ENCODE data around the gene DGKD.
"Not testable (repeated sequence)": the region's sequence is repeated elsewhere in the genome, so short reads cannot be mapped to it uniquely, and the experiment has no call there.

Gene DGKD

DNA sequence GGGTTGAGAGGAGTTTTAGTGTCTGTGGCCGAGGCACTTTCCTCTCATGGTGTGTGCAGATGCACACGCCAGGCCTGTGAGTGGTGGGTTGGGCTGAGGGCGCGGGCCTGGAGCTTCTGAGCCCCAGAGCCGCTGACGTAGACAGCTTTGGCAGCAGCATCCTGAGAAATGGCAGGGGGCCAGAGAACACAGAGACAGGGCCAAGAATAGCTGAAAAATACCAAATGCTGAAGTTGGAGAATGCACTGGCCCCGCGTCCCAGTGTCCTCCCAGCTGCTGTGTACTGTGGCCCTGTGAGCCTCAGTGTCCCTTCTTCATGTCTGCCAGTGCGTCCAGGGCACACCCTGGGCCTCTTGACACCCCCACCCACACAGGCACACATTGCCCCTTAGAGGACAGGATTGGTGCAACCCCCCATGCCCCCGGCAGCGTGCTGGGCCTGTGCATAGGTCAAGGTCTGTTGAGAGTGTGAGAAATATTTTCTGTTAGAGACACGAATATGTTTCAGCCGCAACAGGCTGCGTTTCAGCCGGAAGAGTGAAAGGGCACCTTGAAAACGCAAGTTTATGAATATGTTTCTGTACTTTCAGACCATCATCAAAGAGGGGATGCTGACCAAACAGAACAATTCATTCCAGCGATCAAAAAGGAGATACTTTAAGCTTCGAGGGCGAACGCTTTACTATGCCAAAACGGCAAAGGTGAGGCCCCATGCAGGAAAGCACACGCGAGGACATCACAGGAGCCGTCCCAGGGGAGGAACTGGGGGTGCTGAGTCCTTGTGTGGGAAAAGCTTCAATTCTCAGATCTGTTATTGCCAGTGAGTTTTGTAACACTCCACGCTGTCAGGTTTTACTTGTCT, 33.6 kb downstream of the DGKD start:
- no peak for DNase-seq

- no peak for DNase-seq
Measured at GRCh38 chr2:233389601-233390125, 35.4 kb downstream of the DGKD start.

DNA sequence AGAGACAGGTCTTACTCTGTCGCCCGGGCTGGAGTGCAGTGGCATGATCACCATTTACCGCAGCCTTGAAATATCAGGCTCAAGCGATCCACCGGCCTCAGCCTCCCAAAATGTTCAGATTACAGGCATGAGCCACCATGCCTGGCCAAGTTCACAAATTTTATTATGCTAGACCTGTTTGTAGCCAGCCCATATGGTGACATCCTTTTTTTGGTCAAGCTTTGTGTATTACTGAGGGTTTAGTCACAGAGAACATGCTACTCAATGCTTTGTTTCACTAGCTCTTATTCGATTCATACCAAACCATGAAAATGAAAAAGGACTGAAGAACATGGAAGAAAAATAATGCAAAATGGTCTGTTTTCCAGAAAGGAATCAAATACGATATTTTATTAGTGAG, 41.4 kb downstream of the DGKD start:
- no peak for DNase-seq

DNA sequence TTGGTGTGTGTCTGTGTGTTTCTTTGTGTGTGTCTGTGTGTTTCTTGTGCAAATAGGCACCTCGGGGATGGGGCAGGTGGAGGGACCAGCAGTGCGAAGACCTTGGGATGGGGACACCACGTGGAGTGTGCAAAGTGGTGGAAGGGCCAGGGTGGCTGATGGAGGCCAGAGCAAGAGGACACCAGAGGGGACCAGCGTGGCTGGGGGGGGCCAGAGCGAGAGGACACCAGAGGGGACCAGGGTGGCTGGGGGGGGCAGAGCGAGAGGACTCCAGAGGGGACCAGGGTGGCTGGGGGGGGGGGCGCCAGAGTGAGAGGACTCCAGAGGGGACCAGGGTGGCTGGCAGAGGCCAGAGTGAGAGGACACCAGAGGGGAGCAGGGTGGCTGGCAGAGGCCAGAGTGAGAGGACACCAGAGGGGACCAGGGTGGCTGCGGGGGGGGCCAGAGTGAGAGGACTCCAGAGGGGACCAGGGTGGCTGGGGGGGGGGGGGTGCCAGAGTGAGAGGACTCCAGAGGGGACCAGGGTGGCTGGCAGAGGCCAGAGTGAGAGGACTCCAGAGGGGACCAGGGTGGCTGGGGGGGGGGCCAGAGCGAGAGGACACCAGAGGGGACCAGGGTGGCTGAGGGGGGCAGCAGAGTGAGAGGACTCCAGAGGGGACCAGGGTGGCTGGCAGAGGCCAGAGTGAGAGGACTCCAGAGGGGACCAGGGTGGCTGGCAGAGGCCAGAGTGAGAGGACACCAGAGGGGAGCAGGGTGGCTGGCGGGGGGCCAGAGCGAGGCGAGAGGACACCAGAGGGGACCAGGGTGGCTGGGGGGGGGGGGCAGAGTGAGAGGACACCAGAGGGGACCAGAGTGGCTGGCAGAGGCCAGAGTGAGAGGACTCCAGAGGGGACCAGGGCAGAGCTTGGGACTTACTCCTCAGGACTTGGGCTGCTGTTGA, 42.7 kb downstream of the DGKD start:
- not testable (repeated sequence) for DNase-seq

DNA sequence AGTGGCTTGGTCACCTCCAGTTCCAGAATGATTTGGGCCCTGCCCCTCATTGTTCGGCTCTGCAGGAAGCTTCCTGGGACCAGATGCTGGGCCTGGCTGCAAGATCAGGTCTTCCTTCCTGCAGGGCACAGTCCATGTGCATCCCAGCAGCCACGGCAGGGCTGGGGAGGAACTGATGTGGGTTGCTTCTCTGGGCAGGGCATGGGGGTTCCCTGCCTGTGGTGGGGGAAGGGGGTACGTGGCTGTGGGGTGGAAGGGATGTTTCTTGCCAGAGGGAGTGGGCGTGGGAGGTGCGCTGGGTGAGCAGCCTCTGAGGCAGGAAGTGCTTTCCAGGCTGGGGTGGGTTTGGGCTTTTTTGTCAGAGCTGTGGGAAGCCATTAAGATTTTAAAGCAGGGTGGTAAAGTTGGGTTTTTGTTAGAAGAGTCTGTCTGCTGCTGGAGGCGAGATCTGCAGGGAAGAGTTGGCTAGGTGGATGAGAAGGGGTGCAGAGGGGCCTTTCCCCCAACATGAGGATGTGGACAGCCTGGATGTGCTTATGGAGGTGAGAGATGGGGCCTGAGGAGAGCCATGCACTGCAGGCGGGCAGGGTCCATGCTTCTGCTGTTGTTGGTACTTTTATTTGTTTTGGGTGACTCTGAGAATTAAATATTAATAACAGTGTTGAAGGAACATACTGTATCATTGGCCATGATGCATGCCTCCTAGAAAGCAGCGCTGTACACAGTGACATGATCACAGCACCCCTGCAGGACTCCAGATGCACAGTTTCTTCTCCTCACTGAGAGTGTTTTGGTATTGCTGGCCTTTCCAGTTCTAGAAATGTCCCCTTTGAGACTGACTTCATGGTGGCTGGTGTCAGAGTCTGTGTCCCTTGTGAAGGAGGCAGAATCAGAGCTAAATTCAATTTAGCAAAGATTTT, 45.3 kb downstream of the DGKD start:
- no peak for DNase-seq

GRCh38 chr2:233400341-233400740, 46.0 kb downstream of the DGKD start:
- no peak for DNase-seq

DNA sequence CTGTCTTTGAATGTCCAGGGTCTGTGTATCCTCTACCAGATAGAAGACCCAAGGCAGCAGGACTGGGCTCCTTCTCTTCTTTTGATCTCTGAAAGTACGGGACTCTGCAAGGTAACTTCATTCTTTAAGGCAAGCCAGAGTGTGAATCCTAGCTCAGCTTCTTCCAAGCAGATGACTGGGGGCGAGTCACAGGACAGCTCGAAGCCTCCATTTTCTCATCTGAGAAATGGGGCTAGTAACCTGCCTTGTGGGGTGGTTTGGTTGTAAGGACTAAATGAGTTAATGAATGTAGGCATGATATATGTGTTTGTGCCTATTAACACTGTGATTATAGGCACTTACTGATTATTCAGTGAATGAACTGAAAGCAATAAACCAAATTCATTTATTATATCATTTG, 46.7 kb downstream of the DGKD start:
- no peak for DNase-seq

DNA sequence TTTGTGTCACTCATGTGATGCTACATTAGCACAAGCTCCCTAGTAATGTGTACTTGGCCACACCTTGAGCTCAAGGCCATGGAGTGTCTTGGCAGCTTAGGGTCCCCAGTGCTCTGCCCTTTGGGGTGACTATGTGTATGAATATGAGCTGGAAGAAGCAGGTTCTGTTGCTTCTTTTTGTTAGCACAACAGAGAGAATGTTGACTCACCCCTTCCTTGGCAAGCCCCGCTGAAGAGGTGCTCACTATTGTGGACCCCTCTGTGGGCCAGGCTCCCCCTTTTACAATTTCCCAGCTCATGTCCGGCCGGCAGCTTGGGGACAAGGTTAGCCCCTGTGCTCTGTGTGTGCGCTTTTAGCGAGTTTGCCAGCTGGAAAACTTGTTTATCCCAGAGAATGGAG, 48.1 kb downstream of the DGKD start:
- no peak for DNase-seq

DNA sequence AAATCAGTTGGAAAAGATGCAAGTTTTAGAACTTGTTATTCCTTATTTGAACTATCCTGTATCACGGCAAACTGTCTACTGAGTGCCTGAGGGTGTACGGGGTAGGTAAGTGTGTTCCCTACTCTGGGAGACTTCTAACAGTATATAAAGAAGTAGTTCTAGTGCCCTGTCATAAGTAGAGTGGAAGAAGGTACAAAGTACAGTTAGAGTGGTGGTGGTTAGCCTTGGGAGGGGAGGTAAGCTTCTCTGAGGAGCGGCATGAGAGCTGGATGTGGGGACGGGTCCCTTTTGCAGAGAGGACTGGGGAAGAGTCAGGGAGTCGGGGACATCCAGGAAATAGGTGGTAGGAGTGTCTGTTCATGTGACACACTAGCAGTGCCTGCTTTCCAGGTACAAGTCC, 48.5 kb downstream of the DGKD start:
- DNase-seq = no peak

DNA sequence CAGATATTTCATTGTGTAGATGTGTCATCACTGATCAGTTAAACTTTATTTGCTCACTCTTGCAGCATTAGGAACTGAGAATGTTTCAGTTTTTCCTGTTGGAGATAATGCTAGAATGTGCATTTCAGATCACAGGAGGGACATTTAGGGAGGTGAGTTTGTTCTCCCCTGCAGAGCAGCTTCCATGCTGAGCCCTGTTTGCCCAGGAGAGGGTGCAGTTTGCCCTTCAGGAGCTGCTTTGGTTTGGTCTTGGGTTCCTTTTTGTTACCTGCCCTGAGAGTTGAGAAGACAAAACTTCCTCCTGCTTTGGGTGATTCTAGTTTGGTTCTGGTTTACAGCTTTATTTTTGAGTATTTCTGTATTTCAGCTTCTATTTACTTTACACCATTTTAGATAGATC, 49.9 kb downstream of the DGKD start:
- peak; percentile 69 for DNase-seq

GRCh38 chr2:233406865-233407264, 52.6 kb downstream of the DGKD start:
- DNase-seq = no peak

DNA sequence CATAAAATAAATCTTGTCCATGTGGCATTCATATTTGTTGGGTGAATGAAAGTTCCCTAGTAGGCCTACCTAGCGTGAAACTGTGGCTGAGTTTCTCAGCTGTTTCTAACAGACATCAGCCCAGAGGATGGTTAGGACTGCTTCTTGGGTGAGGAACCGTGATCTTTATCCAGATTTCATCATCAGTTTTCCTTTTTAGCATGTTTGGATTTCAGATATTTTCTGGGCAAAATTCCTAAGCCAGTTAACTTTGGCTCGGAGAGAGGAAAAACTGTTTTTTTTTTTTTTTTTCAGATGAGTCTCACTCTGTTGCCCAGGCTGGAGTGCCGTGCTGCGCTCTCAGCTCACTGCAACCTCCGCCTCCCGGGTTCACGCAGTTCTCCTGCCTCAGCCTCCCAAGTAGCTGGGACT, 53.5 kb downstream of the DGKD start:
- no peak for DNase-seq

GRCh38 chr2:233408366-233409285, 54.3 kb downstream of the DGKD start:
- DNase-seq = no peak

GRCh38 chr2:233409286-233409991, 55.1 kb downstream of the DGKD start:
- DNase-seq = peak; percentile 41

GRCh38 chr2:233410196-233410760, 56.0 kb downstream of the DGKD start:
- DNase-seq = no peak

DNA sequence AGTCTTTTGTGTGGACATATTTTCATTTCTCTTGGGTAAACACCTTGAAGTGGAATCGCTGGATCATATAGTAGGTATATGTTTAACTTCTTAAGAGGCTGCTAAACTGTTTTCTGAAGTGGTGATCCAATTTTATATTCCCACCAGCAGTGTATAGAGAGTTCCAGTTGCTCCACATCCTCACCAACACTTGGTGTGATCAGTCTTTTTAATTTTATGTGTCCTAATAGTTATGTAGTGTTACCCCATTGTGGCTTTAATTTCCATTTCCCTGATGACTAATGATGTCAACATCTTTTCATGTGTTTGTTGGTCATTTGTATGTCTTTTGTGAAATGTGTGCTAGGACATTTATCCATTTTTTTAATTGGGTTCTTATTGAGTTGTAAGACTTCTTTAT, 56.9 kb downstream of the DGKD start:
- DNase-seq = no peak

GRCh38 chr2:233412405-233412804, 58.1 kb downstream of the DGKD start:
- DNase-seq = no peak

- DNase-seq = no peak
Measured at GRCh38 chr2:233413046-233413445, 58.8 kb downstream of the DGKD start.

- peak; percentile 49 for DNase-seq
Measured at GRCh38 chr2:233413559-233414272, 59.4 kb downstream of the DGKD start.

DNA sequence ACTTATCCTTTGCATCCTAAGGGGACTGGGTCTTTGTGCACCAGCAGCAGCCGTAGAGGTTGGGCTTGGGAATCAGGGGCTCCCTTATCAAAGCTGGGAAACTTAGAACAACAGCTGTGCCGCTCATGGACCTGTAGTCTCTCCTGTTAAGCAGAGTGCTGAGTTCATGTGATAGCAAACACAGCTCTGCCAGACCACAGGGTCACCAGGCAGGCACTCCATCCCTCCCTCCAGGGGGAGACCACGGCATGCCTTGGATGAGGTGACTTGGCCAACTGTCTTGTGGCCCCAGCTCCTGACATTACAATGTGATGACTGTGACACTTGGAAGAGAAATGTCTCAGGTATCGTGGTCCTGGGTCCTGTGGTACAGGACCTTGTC, 60.0 kb downstream of the DGKD start:
- no peak for DNase-seq
